Skin of body (tissue), 2 donors: ENCODE results near the gene IKZF5. TPM values are rescaled to one million over a fixed set of nuclear protein-coding genes. Genes with fewer than 3 reads are reported as not detected.

ENCODE experiments used
- DNase-seq: peaks from one replicate; lab custom pipeline; 2025; lab: John Stamatoyannopoulos, UW
- total RNA-seq: library from RNA; depleted of rRNA; stranded (reverse); fragments of >200 nt; gene quantifications from one replicate; pipeline ENCODE4 v1.2.3, GENCODE V29; 2014

IKZF5 gene
- total RNA-seq, 1 donor from 2014 or later: 11.8 TPM

DNA sequence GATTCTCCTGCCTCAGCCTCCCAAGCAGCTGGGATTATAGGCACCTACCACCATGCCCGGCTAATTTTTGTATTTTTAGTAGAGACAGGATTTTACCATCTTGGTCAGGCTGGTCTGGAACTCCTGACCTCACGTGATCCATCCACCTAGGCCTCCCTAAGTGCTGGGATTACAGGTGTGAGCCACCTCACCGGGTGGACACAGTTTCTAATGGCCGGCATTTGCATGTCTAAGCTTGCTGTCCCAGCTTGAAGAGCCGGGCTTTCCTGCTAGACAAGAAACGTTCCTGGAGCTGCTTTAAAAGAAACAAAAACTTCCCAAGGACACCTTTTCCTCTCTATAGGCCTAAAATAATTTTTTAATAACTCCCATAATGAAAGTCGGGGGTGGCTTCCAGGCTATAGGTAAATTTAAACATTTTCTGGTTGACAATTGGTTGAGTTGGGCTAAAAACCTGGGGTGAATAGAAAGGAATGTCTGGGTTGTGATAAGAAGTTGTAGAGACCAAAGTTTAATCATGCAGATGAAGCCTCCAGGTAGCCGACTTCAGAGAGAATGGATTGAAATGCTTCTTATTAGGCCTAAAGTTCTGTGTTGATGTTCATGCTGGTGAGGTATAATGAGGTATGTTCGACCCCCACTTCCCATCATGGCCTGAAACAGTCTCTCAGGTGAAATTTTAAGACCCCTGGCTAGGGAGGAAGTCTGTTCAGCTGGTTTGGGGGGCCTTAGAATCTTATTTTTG lies 9.0 kb upstream of the IKZF5 start:
- no peak for DNase-seq

DNA sequence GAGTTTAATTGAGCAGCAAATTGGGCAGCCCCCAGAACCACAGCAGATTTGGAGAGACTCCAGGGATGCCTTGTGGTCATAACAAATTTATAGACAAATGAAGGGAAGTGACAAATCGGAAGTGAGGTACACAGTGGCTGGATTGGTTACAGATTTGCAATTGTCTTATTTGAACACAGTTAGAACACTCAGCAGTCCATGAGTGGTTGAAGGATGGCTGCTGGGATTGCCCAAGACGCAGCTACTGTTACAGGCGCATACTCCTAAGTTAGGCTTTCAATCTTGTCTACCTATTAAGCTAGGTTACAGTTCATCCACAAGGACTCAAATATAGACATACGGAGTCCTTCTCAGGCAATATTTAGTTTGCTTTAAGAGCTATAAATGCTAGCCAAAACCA lies 7.6 kb upstream of the IKZF5 start:
- DNase-seq: no peak

DNA sequence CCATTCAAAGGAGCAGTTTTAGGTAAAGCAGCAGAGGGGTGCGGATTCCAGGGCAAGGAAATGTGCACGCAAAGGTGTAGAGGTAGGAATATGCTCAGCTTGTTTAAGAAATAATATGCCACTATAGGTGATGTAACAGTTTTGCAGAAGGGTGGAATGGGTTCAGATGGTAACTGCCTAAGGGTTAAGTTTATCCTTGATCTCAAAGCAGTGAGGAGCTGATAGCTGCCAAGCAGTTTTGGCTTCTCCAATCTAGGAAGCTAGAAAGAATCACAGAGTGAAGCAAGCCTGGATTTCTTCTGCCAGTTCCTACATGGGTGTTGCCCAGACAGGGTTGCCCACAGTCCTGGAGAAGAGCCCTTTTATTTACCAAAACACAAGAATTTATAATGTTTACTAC lies 6.2 kb upstream of the IKZF5 start:
- DNase-seq: no peak

DNA sequence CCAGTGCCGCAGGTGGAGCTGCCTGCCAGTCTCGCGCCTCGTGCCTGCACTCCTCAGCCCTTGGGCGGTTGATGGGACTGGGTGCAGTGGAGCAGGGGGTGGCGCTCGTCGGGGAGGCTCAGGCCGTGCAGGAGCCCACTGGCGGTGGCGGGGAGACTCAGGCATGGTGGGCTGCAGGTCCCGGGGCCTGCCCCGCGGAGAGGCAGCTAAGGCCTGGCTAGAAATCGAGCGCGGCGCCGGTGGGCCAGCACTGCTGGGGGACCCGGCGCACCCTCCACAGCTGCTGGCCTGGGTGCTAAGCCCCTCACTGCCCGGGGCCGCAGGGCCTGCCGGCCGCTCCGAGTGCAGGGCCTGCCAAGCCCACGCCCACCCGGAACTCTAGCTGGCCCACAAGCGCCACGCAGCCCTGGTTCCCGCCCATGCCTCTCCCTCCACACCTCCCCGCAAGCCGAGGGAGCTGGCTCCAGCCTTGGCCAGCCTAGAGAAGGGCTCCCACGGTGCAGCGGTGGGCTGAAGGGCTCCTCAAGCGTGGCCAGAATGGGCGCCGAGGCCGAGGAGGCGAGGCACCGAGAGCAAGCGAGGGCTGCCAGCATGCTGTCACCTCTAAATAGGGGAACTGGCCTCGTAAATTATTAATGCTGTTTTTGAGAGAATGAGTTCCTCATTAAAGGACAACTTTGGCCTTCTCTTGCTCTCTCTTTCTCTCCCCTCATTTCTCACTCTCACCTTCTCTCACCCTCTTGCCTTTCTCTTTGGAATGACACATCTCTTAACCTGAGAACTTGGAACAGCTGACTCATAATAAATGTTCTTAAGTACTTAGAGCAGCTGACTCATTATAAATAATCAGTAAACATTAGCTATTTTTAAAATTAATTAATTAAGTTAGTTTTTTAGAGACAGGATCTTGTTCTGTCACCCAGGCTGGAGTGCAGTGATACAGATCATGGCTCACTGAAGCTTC lies 5.1 kb upstream of the IKZF5 start:
- no peak for DNase-seq

DNA sequence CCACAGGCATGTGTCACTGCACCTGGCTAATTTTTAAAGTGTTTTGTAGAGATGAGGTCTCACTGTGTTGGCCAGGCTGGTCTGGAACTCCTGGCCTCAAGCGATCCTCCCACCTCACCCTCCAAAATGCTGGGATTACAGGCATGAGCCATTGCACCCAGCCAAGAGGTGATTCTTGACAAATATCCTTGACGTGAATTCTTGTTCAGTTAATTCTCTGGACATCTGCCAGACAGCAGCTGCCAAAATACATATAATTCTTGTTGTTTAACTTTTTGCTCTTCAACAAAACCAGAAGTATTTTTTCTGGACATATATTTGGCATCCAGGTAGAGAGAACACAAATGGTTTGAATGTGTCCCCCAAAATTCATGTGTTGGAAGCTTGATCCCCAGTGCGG lies 3.4 kb upstream of the IKZF5 start:
- no peak for DNase-seq

DNA sequence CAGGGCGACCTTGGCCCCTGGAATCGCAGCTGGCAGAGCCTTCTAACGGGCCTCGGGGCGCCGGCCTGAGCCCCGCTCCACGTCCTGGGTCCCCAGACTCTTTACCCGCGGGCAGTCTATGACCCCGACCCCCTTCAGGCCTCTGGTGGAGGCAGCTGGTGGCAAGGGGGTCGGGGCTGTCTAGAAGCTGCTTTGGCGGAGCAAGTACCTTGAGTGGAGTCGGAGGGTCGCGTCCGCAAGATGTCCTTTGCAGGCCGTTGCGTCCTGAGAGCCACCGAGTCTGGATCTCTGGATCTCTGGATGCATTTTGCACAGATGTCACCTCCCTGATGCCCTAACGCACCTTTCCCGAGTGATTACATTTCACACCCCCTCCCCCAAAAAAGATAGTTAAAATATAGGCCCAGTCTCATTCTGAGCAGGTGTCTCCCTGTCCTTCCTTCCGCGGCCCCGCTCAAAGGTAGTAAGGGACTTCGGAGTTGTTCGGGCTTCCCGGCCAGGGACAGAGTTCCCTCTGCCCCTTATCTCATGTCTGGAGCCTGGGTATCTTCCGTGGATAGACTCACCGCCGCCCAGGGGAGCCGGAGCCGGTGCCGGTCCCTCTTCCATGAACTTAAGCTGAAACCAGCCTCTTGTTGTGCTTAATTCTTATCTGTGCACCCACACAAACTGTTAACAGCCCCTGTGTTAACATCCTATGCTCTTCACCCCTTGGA lies 668 bp upstream of the IKZF5 start:
- no peak for DNase-seq

DNA sequence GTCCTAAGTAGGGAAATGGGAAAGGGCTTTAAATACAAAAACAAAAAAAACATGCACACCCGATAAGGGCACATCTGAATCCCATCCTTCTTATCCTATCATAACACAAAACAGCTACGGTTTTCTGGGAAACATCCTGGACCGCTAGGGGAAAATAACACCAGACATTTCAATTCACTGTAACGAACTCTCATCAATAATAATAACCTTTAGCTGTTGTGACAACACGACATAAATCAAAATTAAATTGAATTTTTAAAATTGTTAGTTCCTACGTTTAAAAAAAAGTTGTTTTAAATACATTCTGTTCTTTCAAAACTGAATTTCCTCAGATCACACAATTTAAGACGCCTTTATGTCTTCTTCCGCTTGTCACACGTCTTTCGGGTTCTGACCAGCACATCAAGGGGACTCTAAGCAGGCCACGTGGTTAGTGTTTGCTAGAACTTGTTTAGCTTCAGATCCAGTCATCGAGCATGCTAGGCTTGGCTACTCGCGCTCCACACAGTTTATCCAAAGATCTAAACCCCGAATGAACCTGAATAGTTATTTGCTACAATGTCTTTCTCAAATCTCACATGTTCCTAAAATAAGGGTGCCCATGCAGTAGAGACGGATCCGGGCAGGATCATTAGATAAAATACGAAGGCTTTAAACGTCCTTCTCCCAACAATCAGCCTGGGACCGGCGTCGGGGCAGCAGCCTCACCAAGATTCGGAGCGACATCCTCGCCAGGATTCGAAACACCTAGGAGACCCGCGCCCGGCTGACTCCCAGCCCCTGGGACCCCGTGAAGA lies 839 bp downstream of the IKZF5 start:
- peak; percentile 47 for DNase-seq

DNA sequence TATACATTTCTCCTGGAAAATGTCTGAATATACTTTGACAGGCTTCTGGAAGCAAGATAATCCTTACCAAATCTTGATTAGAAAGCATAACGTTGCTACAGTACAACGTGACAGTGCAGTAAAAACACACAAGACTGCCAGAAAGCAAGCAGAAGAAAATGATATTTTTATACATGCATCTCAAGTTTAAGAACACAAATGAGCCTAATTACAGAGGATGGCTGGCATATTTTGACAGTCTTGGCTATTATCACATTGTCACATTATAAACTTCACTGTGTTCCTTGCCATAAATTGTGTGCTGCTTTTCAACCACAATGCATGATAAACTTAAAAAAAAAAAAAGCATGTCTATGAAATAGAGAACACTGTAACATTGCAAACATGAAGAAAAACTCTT lies 4.3 kb downstream of the IKZF5 start:
- DNase-seq: no peak

DNA sequence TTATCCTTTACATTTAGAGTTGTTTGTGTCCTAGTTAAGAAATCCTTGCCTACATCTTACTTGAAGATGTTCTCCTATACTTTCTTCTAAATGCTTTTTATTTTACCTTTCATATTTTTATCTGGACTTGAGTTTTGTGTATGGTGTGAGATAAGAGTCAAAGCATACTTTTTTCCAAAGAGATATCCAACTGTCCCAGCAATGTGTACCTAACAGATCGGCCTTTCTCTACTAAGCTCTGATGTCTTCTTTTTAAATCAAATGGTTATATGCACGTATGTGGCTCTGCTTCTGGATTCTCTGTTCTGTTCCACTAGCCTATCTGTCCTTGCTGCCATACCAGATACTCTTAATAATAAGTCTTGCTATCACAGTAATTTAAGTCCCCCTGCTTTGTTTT lies 7.2 kb downstream of the IKZF5 start:
- no peak for DNase-seq

DNA sequence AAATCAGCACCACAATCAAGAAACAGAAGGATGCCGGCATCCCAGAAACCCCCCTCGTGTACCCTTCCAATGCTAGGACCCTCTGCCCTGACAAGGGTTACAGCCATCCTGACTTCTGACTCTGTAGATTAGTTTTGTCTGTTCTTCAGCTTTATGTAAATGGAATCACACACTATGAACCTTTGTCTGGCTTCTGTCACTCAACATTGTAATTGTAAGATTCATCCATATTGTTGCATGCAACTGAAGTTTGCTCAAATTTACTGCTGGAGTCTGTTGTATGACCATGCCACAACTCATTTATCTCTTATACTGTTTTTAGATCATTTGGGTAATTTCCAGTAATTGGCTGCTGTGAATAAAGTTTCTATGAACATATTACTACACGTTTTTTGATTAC lies 8.4 kb downstream of the IKZF5 start:
- no peak for DNase-seq

DNA sequence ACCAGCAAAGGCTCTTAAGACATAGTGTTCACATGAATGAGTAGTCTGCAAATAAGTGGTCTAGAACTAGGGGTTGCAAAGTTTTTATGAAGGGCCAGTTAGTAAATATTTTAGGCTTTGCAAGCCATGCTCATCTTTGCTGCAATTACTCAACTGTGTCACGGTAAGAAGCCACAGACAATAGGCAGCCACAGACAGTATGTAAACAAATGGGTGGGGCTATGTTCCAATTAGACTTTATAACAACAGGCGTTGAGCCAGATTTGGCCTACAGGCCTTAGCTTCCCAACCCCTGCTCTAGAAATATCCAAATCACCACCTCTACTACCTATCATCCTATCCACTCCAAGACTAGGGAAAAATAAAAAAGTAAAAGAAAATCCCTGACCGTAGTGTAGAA lies 9.2 kb downstream of the IKZF5 start:
- DNase-seq: no peak

DNA sequence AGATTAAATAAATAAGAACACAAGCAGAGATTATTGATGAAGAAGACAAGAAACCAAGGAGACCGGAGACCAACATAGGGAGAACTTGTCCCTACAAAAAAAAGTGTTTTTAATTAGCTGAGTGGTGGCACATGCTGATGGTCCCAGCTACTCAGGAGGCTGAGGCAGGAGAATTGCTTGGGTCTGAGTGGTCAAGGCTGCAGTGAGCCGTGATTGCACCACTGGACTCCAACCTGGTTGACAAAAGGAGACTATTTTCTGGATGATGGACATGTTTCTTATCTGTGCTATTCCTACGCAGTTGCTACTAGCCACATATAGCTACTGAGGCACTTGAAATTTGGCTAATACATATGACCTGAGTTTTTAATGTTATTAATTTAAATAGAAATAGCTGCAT lies 9.7 kb downstream of the IKZF5 start:
- DNase-seq: no peak

DNA sequence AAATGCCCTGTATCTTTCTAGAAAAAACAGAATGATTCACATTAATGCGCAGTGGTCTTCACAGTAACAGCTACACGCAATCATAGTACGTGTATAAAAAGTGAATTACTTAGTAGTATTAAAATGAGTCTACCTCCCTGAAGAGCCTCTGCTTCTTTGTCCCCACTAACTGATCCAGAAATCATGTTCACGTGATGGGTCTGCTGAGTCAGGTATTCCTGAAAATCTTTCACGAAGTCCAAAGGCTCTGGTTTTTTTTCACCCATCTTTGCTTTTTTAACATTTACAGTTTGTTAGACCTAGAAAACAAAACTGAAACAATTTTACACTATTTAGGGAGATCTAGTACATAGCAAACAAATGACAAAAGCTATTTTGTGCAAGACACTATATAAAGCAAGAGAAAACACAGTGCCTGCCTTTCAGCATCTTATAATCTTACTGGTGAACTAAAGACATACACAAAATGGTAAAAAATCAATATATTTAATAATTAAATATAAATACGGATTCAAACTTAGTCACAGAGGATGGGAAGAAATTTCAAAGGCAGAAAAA lies 10.2 kb downstream of the IKZF5 start:
- DNase-seq: no peak

DNA sequence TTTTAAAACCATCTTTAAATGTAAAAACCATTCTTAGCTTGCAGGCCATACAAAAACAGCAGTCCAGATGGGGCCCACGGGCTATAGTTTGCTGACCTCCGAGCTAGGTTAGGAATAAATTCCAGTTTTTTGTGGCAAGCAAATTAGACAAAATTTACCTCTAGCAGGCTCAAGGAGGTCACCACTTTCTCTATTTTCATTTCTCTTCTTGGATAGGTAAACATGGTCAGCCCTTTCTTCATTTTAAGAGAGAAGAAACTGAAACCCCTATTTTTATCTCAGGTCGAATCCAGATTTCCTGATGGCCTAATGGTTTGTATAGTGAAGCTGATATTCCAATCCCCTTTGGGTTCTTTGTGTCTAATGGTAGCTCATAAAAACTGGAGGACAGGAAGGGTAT lies 10.7 kb downstream of the IKZF5 start:
- DNase-seq: no peak

DNA sequence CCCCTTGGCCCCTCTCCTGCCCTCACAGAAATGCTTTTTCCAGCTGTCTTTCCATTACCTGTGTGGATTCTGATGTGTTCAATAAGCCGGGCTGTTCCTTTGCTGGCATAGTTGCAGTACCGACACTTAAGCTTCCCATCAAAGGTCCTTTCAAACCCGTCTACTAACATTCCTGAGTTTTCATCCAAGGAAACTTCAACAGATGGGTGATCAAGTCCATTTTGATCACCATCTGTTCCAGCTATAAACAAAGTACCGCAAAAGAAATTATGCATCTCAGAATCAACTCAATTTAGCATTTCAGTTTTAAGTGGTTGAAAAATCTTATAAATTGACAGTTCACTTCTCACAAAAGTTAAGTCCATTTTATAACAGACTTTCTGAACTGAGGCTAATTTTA lies 12.7 kb downstream of the IKZF5 start:
- no peak for DNase-seq

DNA sequence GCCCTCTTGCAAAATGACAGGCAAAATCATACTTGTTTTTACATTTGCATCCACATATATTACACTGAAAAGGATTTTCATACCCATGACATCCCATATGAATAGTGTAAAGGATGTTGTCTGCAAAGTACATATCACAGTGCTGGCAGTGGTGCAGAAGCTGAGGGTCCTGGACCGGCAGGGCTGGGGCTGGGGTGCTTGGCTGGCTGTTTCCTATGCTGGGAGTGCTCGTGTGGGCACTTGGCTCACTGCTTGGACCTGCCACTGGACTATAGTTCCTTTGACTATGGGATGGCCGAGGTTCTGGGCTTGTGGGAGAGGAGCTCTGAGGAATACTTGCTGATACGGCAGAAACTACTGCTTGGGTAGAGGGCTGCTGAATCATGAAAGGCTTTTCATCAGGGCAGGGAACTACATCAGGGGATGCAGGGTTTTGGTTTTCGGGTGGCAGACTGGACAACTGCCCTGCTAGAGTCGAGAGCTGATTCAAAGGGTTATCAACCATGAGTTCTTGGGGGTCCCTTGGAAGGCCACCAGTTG lies 14.7 kb downstream of the IKZF5 start:
- no peak for DNase-seq

DNA sequence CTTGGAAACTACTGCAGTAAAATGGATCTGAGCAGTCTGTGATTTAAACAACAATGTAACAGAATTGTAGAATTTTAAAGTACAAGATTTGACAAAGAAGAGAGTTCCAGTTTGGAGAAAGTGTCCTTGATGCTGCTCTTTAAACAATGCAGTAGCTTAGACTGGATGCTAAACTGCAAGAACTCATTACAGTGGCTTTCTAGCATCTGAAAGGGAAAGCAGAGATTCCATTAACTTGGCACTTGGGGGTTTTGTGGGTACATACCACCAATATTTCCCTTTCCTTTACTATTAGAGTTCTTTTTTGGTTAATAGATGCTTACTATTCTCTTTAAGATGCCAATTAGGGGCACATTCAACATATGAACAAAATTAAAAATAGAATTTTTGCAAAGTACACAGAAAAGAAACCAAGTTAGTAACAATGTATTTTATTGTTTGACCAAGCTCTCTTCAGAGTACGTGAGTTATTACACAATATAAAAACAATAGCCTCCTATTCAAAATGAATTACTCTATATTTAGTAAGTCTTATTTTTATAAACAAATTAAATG lies 16.5 kb downstream of the IKZF5 start:
- no peak for DNase-seq

DNA sequence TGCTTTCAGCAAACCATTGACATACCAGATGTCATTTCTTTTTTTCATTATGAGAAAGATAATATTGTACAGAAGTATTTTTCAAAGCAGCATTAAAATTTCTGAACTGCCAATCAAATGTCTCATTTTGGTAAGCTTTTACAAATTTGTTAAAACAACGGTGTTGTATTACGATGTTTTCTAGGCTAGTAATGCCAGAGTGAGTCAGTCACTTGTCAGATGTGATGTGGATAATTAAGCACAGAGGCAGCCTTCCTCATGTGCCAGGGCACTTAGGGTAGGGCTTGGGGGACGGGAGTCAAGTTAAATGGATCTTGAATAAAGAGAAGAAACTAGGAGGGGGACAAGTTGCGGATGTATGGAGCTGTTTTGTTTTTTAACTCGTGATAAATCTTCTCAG lies 18.3 kb downstream of the IKZF5 start:
- no peak for DNase-seq

DNA sequence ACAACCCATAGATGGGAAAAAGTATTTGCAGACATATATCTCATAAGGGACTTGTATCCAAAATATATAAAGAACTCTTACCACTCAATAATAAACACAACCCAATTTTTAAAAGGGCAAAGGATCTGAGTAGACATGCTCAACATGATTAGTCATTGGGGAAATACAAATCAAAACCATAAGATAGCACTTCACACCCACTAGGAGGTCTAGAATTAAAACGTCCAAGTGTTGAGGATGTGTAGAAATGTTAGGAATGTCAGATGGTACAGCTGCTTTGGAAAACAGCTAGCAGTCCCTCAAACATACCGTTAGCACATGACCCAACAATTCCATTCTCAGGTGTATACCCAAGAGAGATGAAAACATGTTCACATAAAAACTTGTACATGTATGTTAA lies 20.1 kb downstream of the IKZF5 start:
- DNase-seq: no peak

DNA sequence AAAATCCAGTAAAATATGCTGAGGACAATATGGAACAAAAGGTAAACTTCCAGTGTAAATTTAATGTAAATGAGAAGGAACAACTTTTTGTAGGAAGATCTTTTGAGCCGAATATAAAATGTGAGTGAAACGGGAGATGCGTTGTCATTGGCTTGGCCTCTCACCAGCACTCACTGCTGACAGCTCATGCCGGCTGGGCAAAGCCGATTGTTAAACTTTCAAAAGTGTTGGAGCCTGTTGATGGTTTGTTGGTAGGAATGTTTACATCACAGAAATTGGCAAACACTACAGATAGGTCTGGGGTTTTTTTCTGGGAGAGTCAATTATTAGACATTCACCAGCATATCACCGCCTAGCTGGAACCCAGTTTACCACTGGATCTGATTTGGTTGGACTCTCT lies 22.3 kb downstream of the IKZF5 start:
- DNase-seq: no peak
